HepG2 (cell line): ENCODE results near the gene GLIS2. TPM values are rescaled to one million over a fixed set of nuclear protein-coding genes. Genes with fewer than 3 reads are reported as not detected.
A peak's percentile ranks its signal among the peaks of the same experiment; 100 is the strongest.

Experiments used
- GMEB1 ChIP-seq: sonication (generic); formaldehyde crosslinking; IDR thresholded peaks from 2 replicates; pipeline ENCODE4 v1.5.1; 2020; ENCODE audit warnings: missing genetic modification reagents, mild to moderate bottlenecking, borderline replicate concordance
- HNF1A ChIP-seq, 2 experiments: sonication (generic) in 1 of 2; formaldehyde crosslinking in 1 of 2; IDR thresholded peaks; 2 replicates each; pipeline versions ENCODE4 v1.4.0 to v1.6.1; 2016 to 2020; ENCODE audit warnings: borderline replicate concordance in 1 of 2, low read depth in 1 of 2, mild to moderate bottlenecking in 1 of 2, missing genetic modification reagents in 1 of 2
- NR2C2 ChIP-seq: sonication (generic); formaldehyde crosslinking; IDR thresholded peaks from 2 replicates; pipeline ENCODE4 v1.4.0; 2020; ENCODE audit warnings: missing genetic modification reagents, mild to moderate bottlenecking, moderate library complexity, borderline replicate concordance
- PHF20 ChIP-seq: sonication (generic); formaldehyde crosslinking; IDR thresholded peaks from 2 replicates; pipeline ENCODE4 v1.5.0; 2020; ENCODE audit warnings: mild to moderate bottlenecking, missing genetic modification reagents
- RAD21 ChIP-seq: fragments of 450-650 bp; formaldehyde crosslinking; IDR thresholded peaks from 2 replicates; pipeline ENCODE4 v1.5.0; 2020; ENCODE audit warnings: mild to moderate bottlenecking
- THRA ChIP-seq: sonication (generic); formaldehyde crosslinking; IDR thresholded peaks from 2 replicates; pipeline ENCODE4 v1.4.0; 2020; ENCODE audit warnings: missing genetic modification reagents, borderline replicate concordance
- ZNF136 ChIP-seq: sonication (generic); formaldehyde crosslinking; IDR thresholded peaks from 2 replicates; pipeline ENCODE4 v1.8.1; 2022; ENCODE audit warnings: low read depth, mild to moderate bottlenecking, moderate library complexity, missing genetic modification reagents
- ZNF383 ChIP-seq: sonication (generic); formaldehyde crosslinking; IDR thresholded peaks from 2 replicates; pipeline ENCODE4 v1.4.0; 2020; ENCODE audit warnings: missing genetic modification reagents, mild to moderate bottlenecking, borderline replicate concordance
- ZNF766 ChIP-seq: sonication (generic); formaldehyde crosslinking; IDR thresholded peaks from 2 replicates; pipeline ENCODE4 v1.5.0; 2020; ENCODE audit warnings: missing genetic modification reagents, borderline replicate concordance
- polyA plus RNA-seq, 8 experiments: library from polyadenylated mRNA; depleted of rRNA in 3 of 8; stranded (reverse) in 7 of 8; unstranded in 1 of 8; fragments of >200 nt; fragmentation: Illumina TruSeq in 4 of 8; extraction: Trizol in 4 of 8; gene quantifications; 2 replicates each; pipeline versions ENCODE4 v1.2.1 to v1.2.3, GENCODE V29; 2011 to 2016; ENCODE audit warnings: low read depth in 4 of 8, missing spikeins in 1 of 8, mixed read lengths in 1 of 8; ENCODE audit not compliant: insufficient read depth in 1 of 8
- total RNA-seq, 5 experiments: library from RNA; depleted of rRNA; stranded (reverse); fragments of >200 nt; fragmentation: Illumina TruSeq; extraction: Trizol; gene quantifications; 2 replicates each; pipeline ENCODE4 v1.2.3, GENCODE V29; 2016; ENCODE audit warnings: low read depth in 1 of 5
- TF ChIP-seq, protein P1 (sequence below): sonication (generic); formaldehyde crosslinking; IDR thresholded peaks from 2 replicates; pipeline ENCODE4 v1.5.1; 2020; ENCODE audit warnings: mild to moderate bottlenecking, moderate library complexity, missing genetic modification reagents
- TF ChIP-seq, protein P2 (sequence below): sonication (generic); formaldehyde crosslinking; IDR thresholded peaks from 2 replicates; pipeline ENCODE4 v1.5.0; 2020; ENCODE audit warnings: mild to moderate bottlenecking, missing genetic modification reagents
- TF ChIP-seq, protein P3 (sequence below): sonication (generic); formaldehyde crosslinking; IDR thresholded peaks from 2 replicates; pipeline ENCODE4 v1.9.0; 2022; ENCODE audit warnings: missing genetic modification reagents, mild to moderate bottlenecking, borderline replicate concordance

Gene GLIS2
- total and polyA plus RNA-seq, 2 of the 13 experiments (the other 11 are each of a cell fraction or from before 2014, with no cell fraction given) = 0.28 to 0.29 TPM

DNA sequence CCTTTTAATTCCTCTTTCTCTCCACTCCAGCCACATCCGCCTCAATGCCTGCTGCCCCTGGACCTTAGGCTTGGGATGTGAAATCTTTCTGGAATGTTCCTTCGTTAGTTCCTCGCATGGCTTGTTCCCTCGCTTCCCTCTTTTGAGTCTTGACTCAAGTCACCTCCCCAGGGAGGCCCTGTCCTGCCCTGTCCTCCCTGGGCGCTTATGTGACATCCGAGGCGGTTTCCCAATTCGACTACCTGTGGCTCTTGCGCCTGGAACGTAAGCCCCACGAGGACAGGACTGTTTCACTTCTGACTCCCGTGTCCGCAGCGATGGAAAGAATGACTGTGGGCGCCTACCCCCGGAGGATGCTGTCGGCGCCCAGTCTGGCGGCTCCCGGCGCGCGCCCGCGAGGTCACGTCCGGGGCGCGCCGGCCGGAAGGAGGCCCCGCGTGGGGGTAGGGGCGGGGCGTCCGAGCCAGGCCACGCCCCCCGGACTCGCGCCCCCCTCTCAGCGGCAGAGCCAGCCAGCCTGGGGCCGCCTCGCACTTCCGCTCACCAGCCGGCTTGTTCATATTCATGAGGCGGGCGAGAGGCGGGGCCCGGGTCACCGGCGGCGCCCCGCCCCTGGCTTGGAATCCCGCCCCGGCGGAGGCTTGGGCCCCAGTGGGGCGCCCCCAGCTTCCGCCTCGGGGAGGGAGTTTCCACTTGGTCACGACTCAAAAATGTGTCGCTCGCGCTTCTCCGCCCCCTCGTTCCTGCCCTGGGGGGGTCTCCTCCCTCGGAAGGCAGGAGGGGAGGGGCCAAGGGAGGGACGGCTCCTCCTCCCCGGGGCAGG is 8.4 kb upstream of the GLIS2 start (continued):
- TF ChIP-seq, protein P1, sequence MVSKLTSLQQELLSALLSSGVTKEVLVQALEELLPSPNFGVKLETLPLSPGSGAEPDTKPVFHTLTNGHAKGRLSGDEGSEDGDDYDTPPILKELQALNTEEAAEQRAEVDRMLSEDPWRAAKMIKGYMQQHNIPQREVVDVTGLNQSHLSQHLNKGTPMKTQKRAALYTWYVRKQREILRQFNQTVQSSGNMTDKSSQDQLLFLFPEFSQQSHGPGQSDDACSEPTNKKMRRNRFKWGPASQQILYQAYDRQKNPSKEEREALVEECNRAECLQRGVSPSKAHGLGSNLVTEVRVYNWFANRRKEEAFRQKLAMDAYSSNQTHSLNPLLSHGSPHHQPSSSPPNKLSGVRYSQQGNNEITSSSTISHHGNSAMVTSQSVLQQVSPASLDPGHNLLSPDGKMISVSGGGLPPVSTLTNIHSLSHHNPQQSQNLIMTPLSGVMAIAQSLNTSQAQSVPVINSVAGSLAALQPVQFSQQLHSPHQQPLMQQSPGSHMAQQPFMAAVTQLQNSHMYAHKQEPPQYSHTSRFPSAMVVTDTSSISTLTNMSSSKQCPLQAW = no peak
- TF ChIP-seq ZNF136 (CRISPR knock-in tag) (no peak), ZNF383 (no peak), HNF1A (IDR thresholded peaks at IDR 0.05; ENCODE audit: low read depth) (no peak), HNF1A (CRISPR knock-in tag; IDR thresholded peaks at IDR 0.05; ENCODE audit: borderline replicate concordance) (0 out of 2 replicates have a peak, but pooled peaks have one; percentile 36), ZNF766 (no peak), PHF20 (CRISPR knock-in tag) (0 out of 2 replicates have a peak, but pooled peaks have one; percentile 21), THRA (no peak), GMEB1 (CRISPR knock-in tag) (no peak), RAD21 (CRISPR knock-in tag) (no peak), NR2C2 (CRISPR knock-in tag) (peak; percentile 84; the same call in 1 of the 2 replicates)
- TF ChIP-seq, protein P2, sequence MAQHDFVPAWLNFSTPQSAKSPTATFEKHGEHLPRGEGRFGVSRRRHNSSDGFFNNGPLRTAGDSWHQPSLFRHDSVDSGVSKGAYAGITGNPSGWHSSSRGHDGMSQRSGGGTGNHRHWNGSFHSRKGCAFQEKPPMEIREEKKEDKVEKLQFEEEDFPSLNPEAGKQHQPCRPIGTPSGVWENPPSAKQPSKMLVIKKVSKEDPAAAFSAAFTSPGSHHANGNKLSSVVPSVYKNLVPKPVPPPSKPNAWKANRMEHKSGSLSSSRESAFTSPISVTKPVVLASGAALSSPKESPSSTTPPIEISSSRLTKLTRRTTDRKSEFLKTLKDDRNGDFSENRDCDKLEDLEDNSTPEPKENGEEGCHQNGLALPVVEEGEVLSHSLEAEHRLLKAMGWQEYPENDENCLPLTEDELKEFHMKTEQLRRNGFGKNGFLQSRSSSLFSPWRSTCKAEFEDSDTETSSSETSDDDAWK (CRISPR knock-in tag) = no peak
- TF ChIP-seq, protein P3, sequence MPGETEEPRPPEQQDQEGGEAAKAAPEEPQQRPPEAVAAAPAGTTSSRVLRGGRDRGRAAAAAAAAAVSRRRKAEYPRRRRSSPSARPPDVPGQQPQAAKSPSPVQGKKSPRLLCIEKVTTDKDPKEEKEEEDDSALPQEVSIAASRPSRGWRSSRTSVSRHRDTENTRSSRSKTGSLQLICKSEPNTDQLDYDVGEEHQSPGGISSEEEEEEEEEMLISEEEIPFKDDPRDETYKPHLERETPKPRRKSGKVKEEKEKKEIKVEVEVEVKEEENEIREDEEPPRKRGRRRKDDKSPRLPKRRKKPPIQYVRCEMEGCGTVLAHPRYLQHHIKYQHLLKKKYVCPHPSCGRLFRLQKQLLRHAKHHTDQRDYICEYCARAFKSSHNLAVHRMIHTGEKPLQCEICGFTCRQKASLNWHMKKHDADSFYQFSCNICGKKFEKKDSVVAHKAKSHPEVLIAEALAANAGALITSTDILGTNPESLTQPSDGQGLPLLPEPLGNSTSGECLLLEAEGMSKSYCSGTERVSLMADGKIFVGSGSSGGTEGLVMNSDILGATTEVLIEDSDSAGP (CRISPR knock-in tag) = no peak
